ENCODE results near the gene C17orf113.

Gene C17orf113

DNA sequence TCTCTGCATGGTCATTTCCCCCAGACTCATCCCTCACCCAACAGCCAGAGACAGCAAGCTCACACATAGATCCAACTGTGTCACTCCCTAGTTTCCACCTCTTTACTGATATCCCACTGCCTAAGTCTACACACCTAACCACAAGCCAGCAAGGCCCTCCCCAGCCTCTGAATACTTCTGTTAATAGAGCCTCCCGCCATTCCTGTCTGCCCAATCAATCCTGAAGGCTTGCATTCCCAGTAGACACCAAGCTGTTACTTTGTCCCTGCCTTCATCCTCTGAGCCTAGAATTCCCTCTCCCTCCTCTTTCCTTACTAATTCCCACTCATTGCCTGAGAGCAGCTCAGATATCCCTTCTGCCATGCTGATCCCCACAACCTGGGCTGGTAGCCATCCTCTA, 4.7 kb downstream of the C17orf113 start:
- no peak overlapping the region for H3K4me3 ChIP-seq (replicated peaks in 1 of 2; ENCODE audit: low read depth in 2 of 2, low read length in 2 of 2)
- TF ChIP-seq, protein P1, sequence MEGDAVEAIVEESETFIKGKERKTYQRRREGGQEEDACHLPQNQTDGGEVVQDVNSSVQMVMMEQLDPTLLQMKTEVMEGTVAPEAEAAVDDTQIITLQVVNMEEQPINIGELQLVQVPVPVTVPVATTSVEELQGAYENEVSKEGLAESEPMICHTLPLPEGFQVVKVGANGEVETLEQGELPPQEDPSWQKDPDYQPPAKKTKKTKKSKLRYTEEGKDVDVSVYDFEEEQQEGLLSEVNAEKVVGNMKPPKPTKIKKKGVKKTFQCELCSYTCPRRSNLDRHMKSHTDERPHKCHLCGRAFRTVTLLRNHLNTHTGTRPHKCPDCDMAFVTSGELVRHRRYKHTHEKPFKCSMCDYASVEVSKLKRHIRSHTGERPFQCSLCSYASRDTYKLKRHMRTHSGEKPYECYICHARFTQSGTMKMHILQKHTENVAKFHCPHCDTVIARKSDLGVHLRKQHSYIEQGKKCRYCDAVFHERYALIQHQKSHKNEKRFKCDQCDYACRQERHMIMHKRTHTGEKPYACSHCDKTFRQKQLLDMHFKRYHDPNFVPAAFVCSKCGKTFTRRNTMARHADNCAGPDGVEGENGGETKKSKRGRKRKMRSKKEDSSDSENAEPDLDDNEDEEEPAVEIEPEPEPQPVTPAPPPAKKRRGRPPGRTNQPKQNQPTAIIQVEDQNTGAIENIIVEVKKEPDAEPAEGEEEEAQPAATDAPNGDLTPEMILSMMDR (IDR thresholded peaks at IDR 0.05; ENCODE audit: low read depth, low read length): no peak
- DNase-seq (ENCODE audit: low read depth in 2 of 2): no peak

DNA sequence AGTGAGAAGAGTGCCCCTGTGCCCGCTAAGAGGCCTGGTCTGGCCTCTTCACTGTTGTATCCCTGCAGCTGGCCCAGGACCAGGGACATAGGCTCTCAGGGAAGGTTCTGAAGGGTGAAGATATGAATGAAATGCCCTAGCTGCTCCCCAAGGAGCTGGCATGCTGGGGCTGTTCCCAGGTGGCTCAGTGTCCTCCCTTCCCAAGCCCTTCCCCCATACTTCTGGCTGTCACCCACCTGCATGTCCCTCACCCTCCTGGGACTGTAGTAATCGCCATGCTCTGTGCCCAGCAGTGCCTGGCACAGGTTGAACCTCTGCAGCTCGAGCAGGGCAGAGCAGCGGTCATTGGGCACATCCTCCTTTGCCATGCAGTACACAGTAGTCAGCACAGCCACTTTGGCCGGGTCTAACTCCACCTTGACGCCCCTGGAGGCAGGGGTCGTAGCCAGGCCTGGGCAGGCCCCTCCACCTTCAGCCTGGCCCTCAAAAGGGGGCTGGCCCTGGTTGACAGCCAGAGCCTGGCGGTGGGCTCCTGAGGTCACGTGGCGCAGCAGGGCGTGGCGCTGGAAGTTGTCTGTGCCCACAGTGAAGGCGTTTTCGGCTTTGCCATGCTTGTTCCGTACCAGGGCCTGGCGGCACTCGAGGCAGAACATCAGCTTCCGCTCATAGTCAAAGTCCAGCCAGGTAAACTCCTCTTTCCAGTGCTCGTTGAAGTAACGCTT, 7.6 kb downstream of the C17orf113 start:
- TF ChIP-seq, protein P1 (IDR thresholded peaks at IDR 0.05; ENCODE audit: low read depth, low read length): no peak
- no peak for DNase-seq (ENCODE audit: low read depth in 2 of 2)
- no peak overlapping the region for H3K4me3 ChIP-seq (replicated peaks in 1 of 2; ENCODE audit: low read depth in 2 of 2, low read length in 2 of 2)

DNA sequence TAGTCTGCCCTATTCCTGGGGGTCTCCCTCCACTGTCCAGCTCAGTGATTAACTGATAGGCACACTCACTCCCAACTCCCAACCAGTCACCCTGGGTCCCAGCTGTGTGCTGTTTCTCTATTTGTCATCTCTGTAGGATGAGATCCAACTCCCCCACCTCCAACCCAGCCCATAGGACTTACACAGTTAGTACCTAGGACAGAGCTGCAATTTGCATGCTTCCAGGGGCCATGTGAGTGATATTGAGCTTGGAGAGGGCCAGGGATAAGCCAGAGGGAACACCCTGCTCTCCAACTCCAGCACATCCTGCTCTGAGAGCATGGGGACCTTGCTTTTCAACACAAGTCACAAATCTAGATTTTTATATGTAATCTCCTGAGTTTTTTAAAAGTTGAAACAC, 8.8 kb downstream of the C17orf113 start:
- no peak for DNase-seq (ENCODE audit: low read depth in 2 of 2)
- TF ChIP-seq, protein P1 (IDR thresholded peaks at IDR 0.05; ENCODE audit: low read depth, low read length): no peak
- no peak overlapping the region for H3K4me3 ChIP-seq (replicated peaks in 1 of 2; ENCODE audit: low read depth in 2 of 2, low read length in 2 of 2)

DNA sequence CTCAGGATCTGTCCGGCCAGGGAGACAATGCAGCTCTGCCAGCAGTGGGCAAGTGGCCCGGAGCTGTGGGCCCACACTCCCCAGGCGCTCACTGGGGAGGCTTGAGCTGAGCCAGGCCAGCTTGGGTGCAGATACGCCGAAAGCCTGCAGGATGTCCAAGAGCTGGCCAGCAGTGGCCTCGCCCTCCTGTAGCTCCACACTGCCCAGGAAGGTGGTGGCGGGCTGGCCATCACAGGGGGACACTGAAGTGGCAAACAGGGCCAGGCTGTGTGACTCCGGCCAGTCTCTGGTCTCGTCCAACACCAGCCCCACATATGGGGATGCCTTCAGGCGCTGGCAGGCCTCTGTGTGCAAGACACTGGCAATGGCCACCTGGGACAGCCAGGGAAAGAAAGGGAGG, 9.6 kb downstream of the C17orf113 start:
- TF ChIP-seq, protein P1 (IDR thresholded peaks at IDR 0.05; ENCODE audit: low read depth, low read length): no peak
- DNase-seq (ENCODE audit: low read depth in 2 of 2): no peak
- H3K4me3 ChIP-seq (replicated peaks in 1 of 2; ENCODE audit: low read depth in 2 of 2, low read length in 2 of 2): no peak overlapping the region

DNA sequence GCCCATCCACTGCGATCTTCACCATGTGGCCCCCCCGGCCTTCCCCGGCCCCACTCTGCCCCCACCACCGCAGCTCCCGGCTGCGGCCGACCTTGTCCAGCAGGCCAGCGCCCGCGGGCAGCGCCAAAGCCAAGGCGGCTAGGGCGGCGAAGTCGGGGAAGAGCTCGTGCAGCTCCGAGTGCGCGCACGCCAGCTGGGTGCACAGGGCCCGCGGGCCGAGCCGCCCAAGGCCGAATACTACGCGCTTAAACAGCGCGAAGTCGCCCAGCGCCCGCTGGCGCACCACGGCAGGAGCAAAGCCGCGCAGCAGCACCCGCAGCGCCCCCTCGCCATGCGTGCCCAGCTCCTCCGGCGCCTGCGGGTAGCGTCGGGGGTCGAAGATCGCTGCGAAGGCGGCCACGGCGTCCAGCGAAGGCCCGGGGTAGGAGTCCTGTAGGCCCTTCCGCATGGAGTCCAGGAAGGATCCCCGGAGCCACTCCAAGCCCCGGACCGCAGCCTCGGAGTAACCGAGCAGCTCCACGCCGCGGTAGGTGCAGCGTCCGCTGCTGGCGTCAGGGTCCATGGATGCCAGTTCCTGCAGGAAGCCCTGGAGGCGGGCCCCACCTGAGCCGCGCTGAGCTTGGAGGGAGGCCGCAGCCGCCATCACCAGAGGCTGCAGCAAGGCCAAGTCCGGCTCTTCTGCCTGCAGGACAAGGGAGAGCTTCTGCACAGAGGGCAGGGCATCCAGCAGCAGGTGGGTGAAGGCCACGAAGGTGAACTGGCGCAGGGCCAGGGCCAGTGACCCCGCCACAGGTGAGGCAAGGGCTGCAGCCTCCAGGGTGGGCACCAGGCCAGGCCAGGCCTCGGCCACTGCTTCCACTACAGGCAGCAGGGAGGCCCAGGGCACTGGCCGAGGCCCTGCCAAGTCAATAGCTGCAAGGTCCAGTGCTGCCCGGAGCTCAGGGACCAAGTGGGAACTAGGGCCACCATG, 10.3 kb downstream of the C17orf113 start:
- TF ChIP-seq, protein P1 (IDR thresholded peaks at IDR 0.05; ENCODE audit: low read depth, low read length): no peak
- no peak overlapping the region for H3K4me3 ChIP-seq (replicated peaks in 1 of 2; ENCODE audit: low read depth in 2 of 2, low read length in 2 of 2)
- no peak for DNase-seq (ENCODE audit: low read depth in 2 of 2)

DNA sequence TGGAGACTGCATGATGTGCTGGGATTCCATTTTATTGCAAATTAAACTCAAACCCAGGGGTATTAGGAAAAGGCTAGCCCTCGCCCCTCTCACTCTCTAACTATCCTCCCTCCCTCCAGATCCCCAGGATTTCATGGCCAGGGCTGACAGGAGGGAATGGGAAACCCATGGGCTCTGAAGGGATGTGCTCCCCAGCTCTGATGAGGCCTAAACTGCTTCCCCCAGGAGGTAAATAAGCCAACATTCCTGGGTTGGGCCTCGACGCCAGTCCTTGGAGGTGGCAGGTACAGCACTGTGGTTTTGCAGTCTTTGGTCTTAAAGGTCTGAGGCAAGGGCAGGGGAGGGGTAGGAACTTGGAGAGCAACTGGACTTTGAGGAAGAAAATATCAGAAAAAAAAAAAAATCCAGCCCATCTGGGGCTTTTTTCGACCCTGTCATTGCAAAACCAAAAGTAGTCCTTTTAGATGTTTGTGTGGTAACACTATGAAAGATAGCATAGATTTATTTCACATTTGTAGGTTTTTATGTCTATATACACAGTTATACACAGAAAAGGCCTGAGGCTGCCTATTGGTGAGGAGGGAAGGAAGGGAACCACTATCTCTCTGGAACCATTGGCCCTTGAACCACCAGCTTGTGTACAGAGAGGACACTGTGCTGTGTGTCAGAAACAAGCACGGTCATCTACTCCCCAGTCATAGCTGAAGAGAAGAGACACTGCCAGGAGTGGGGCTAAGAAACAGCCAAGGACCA, 12.0 kb downstream of the C17orf113 start:
- TF ChIP-seq, protein P1 (IDR thresholded peaks at IDR 0.05; ENCODE audit: low read depth, low read length): no peak
- DNase-seq (ENCODE audit: low read depth in 2 of 2): no peak

More for the DNA sequence above, 12.0 kb downstream of the C17orf113 start:
- H3K4me3 ChIP-seq (replicated peaks in 1 of 2; ENCODE audit: low read depth in 2 of 2, low read length in 2 of 2): no peak overlapping the region
